M059J (cell line): ENCODE measurements around the gene RBP5. TPM values are rescaled to one million over a fixed set of nuclear protein-coding genes. Genes with fewer than 3 reads are reported as not detected.
"Not testable (repeated sequence)": the region's sequence is repeated elsewhere in the genome, so short reads cannot be mapped to it uniquely, and the experiment has no call there.

Experiments
- DNase-seq: peaks from one replicate; pipeline ENCODE4 v3.0.0-alpha.2; 2012; ENCODE audit warnings: low read depth
- total RNA-seq: library from RNA; depleted of rRNA; stranded (reverse); fragments of >200 nt; shearing (Covaris generic); gene quantifications from 2 replicates; pipeline ENCODE4 v1.2.3, GENCODE V29; 2014

The RBP5 gene
- total RNA-seq, 1 experiment from 2014 or later = not detected

GRCh38 chr12:7123806-7124522, 4.7 kb downstream of the RBP5 start:
- no peak for DNase-seq

GRCh38 chr12:7122811-7123769, 5.6 kb downstream of the RBP5 start:
- DNase-seq = no peak

- no peak for DNase-seq
Observed at GRCh38 chr12:7121324-7121723, 7.4 kb downstream of the RBP5 start.

- no peak for DNase-seq
Observed at GRCh38 chr12:7120166-7120565, 8.5 kb downstream of the RBP5 start.

GRCh38 chr12:7118881-7119280, 9.8 kb downstream of the RBP5 start:
- no peak for DNase-seq

GRCh38 chr12:7117670-7118069, 11.0 kb downstream of the RBP5 start:
- no peak for DNase-seq

GRCh38 chr12:7116916-7117315, 11.8 kb downstream of the RBP5 start:
- DNase-seq = no peak

GRCh38 chr12:7116196-7116595, 12.5 kb downstream of the RBP5 start:
- DNase-seq = no peak

GRCh38 chr12:7114851-7115250, 13.8 kb downstream of the RBP5 start:
- no peak for DNase-seq

- no peak for DNase-seq
Observed at GRCh38 chr12:7114008-7114407, 14.7 kb downstream of the RBP5 start.

- DNase-seq = peak; percentile 37
Observed at GRCh38 chr12:7113389-7113871, 15.3 kb downstream of the RBP5 start.

- DNase-seq = no peak
Observed at GRCh38 chr12:7112041-7112440, 16.6 kb downstream of the RBP5 start.

- no peak for DNase-seq
Observed at GRCh38 chr12:7110661-7111060, 18.0 kb downstream of the RBP5 start.

GRCh38 chr12:7109572-7109920, 19.1 kb downstream of the RBP5 start:
- DNase-seq = no peak

- DNase-seq = peak; percentile 85
Observed at GRCh38 chr12:7108796-7109571, 19.7 kb downstream of the RBP5 start, which contains the start of gene C1RL. TSS of gene C1RL (minus strand) at chr12:7109214. CDS start at chr12:7109180, 34 bp downstream.

- peak; percentile 84 for DNase-seq
Observed at GRCh38 chr12:7108003-7108795, 20.5 kb downstream of the RBP5 start.

GRCh38 chr12:7107636-7108002, 21.1 kb downstream of the RBP5 start:
- no peak for DNase-seq

- not testable (repeated sequence) for DNase-seq
Observed at GRCh38 chr12:7107181-7107580, 21.5 kb downstream of the RBP5 start.

GRCh38 chr12:7106082-7106481, 22.6 kb downstream of the RBP5 start:
- no peak for DNase-seq

- no peak for DNase-seq
Observed at GRCh38 chr12:7103837-7104584, 24.7 kb downstream of the RBP5 start.
